Psoas muscle (tissue), 8 donors: Measurements from ENCODE around the gene WNT7A. TPM values are rescaled to one million over a fixed set of nuclear protein-coding genes. Genes with fewer than 3 reads are reported as not detected.

Source experiments
- ATAC-seq, 4 donors: fragments of 200-7000 bp; cut with Tn5 transposase; one replicate each; pipeline ENCODE4 v1.9.1; 2020; ENCODE audit warnings: moderate library complexity in 3 of 4, mild to moderate bottlenecking in 2 of 4
- DNase-seq, 2 donors: peaks; one replicate each; pipeline ENCODE4 v3.0.0-alpha.2; 2020
- H3K27ac ChIP-seq: fragments of 200-600 bp; one replicate; pipeline ENCODE4 v1.8.0; 2022
- H3K27me3 ChIP-seq, 3 donors: fragments of 200-600 bp in 1 of 3; one replicate each; pipeline versions ENCODE4 v1.6.1 to v1.8.0; 2013 to 2022; ENCODE audit warnings: low read length in 2 of 3, mild to moderate bottlenecking in 2 of 3, moderate library complexity in 1 of 3; ENCODE audit not compliant: insufficient read depth in 3 of 3
- H3K36me3 ChIP-seq, 2 donors: fragments of 200-600 bp in 1 of 2; one replicate each; pipeline versions ENCODE4 v1.6.1 to v1.8.0; 2013 to 2022; ENCODE audit warnings: low read depth in 1 of 2, mild to moderate bottlenecking in 1 of 2, moderate library complexity in 1 of 2; ENCODE audit not compliant: insufficient read depth in 1 of 2
- H3K4me1 ChIP-seq: fragments of 200-600 bp; one replicate; pipeline ENCODE4 v1.8.0; 2022
- H3K4me3 ChIP-seq: fragments of 200-600 bp; one replicate; pipeline ENCODE4 v1.8.0; 2022; ENCODE audit warnings: mild to moderate bottlenecking
- H3K9me3 ChIP-seq: fragments of 200-600 bp; one replicate; pipeline ENCODE4 v1.8.0; 2022
- CTCF ChIP-seq: fragments of 200-600 bp; IDR thresholded peaks from one replicate; pipeline ENCODE4 v1.8.0; 2022; ENCODE audit warnings: antibody characterized with exemption
- WGBS, 3 donors: extraction: QIAGEN DNeasy Blood & Tissue Kit; methylation state at CpG; one replicate each; pipeline versions ENCODE4 v1.1.6 to v1.1.7; 2013; 5-methylcytosine and 5-hydroxymethylcytosine counted together
- intact Hi-C, 2 donors: fragments of 100-400 bp; cut with DNase I; formaldehyde crosslinking; loops; one replicate each; pipeline versions ENCODE4 v1.11.0 to v1.14.2; 2022
- polyA plus RNA-seq, 3 donors: library from polyadenylated mRNA; stranded (reverse); fragments of 200-250 nt; gene quantifications; one replicate each; pipeline ENCODE4 v1.2.3, GENCODE V29; 2013
- total RNA-seq, 4 donors: library from RNA; stranded (reverse); fragmentation: NEBNext Ultra II Directional in 2 of 4; extraction: Animal tissue kit (Norgen Biotek cat#: 25700) in 2 of 4; gene quantifications; one replicate each; pipeline versions ENCODE4 v1.2.1 to v1.2.4, GENCODE V29; 2021 to 2023
- donor health status: healthy with polysubstance abuse.
- donor health status: DM: no; HTN: no; CAD: no; lungs with moderate emphysema.
- donor health status: Bipolar disorder and iron deficiency.
- donor health status: healthy.
- donor health status: DM: yes; HTN: yes; CAD: no.
- donor health status: DM: no; HTN: no; CAD: no.
- donor health status: DM: no; HTN: no; CAD: no.
- donor health status: DM: yes; HTN: yes; CAD: no.

WNT7A gene
- total and polyA plus RNA-seq, 7 donors = 0.04 TPM; not detected in 6

DNA sequence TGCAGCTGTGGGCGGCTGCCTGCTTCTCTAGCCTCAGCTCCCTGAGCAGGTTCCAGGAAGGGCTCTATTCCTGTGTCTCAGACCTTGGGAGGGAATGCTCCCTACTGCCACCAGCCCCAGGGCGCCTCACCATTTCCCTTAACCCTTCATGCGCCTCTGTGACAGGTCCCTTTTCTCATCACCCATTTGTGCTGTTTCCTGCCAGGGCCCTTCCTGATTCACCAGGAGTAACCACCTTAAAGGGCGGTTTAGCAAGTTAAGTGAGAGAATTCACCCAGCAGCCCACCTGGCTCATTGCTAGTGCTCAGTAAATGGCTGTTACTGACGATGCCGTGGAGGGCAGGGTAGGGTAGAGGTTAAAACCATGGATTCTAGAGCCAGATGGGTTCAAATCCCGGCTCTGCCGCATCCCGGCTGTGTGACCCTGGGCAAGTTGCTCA, 87.8 kb downstream of the WNT7A start:
- Histone ChIP-seq H3K4me3 (no peak overlapping the region), H3K4me1 (no peaks in the 10 kb centered on the region), H3K27me3 (peaks cover 0 to 35% (median 19%) of the 10 kb centered on the region in 3 donors), H3K36me3 (no peaks in the 10 kb centered on the region), H3K9me3 (no peaks in the 10 kb centered on the region), H3K27ac (no peak overlapping the region)
- no peak for TF ChIP-seq CTCF
- intact Hi-C loops = no loop called here
- WGBS, 3 donors = 63 to 64% (median 64%) methylated on average over 9 of the region's 9 CpGs
- DNase-seq = no peak
- ATAC-seq = no peak

- H3K27ac ChIP-seq = no peak overlapping the region
- no peaks in the 10 kb centered on the region for H3K9me3 ChIP-seq
- intact Hi-C loops = no loop called here
- DNase-seq = no peak
- WGBS, 3 donors = 52 to 60% (median 56%) methylated on average over 10 to 14 of the region's 14 CpGs
- ATAC-seq = no peak
- no peak overlapping the region for H3K4me3 ChIP-seq
- no peak for TF ChIP-seq CTCF
- no peaks in the 10 kb centered on the region for H3K36me3 ChIP-seq
- H3K4me1 ChIP-seq = no peaks in the 10 kb centered on the region
- peaks cover 0 to 35% (median 19%) of the 10 kb centered on the region in 3 donors for H3K27me3 ChIP-seq
These were observed 88.4 kb downstream of the WNT7A start for GRCh38 chr3:13791198-13792050.

GRCh38 chr3:13790376-13791197, 89.3 kb downstream of the WNT7A start:
- Histone ChIP-seq H3K9me3 (no peaks in the 10 kb centered on the region), H3K27me3 (peaks cover 0 to 35% (median 19%) of the 10 kb centered on the region in 3 donors), H3K36me3 (no peaks in the 10 kb centered on the region), H3K27ac (no peak overlapping the region), H3K4me3 (no peak overlapping the region), H3K4me1 (no peaks in the 10 kb centered on the region)
- 73 to 76% (median 74%) methylated on average over 12 to 13 of the region's 13 CpGs for WGBS, 3 donors
- no peak for ATAC-seq
- DNase-seq = no peak
- intact Hi-C loops = no loop called here
- TF ChIP-seq CTCF = no peak

DNA sequence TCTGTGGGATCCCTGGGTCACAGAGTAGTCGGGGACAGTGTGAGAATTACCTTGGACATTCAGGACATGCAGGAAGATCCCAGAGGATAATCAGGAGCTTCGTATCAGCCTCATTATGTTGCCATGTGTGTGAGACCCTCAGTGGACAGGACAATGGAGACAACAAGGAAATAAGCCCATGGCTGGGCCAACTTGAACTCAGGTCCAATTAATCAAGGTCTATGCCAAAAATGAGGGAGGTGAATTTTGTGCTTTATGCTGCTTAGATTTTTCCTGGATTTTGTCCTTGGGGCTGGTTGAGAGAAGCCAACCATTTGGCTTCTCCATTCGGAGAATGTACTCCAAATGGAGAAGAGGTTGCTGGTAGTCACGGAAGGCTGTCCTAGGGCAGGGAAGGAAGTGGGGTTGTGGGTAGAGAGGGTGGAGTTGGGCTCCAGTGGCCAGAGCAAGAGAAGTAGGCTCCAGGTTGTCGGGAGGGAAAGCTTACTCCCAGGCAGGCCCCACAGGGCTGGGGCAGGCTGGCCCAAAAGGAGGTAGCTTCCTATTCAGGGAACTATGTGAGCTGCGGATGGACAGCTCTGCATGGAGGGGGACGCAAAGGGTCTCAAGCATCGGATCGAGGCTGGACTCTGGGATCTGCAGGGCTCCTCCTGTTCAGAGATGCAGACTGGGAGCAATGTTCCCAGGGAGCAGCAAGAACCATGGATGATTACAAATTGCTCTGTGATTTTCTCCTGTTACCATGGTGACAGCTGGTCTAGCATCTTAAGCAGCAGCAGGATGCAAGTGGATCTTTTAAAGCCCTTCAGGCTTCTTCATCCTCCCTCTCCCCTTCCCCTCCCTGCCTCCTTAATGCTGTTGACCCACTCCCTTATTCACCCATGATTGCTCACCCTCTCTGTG, 91.1 kb downstream of the WNT7A start:
- no peaks in the 10 kb centered on the region for H3K9me3 ChIP-seq
- no peak for ATAC-seq
- no peak for TF ChIP-seq CTCF
- no peak overlapping the region for H3K27ac ChIP-seq
- H3K36me3 ChIP-seq = no peaks in the 10 kb centered on the region
- H3K4me1 ChIP-seq = no peaks in the 10 kb centered on the region
- H3K4me3 ChIP-seq = no peak overlapping the region
- DNase-seq = no peak
- intact Hi-C loops = no loop called here
- H3K27me3 ChIP-seq = peaks cover 0 to 41% (median 16%) of the 10 kb centered on the region in 3 donors
- WGBS, 3 donors = 63 to 69% (median 65%) methylated on average over 9 of the region's 9 CpGs
